HFFc6 (cell line): Measurements from ENCODE around the gene PRSS53. TPM values are rescaled to one million over a fixed set of nuclear protein-coding genes. Genes with fewer than 3 reads are reported as not detected.

ENCODE experiments used
- DNase-seq: peaks from one replicate; pipeline ENCODE4 v3.0.0-alpha.2; 2018
- H3K27ac Mint-ChIP-seq: 2 replicates; pipeline ENCODE4 v1.8.0; 2020; ENCODE audit warnings: mild to moderate bottlenecking, mixed read lengths
- H3K27me3 Mint-ChIP-seq: 2 replicates; pipeline ENCODE4 v1.8.0; 2021; ENCODE audit warnings: mild to moderate bottlenecking, moderate library complexity, mixed read lengths; ENCODE audit not compliant: insufficient read depth
- H3K36me3 Mint-ChIP-seq: 2 replicates; pipeline ENCODE4 v1.8.0; 2021; ENCODE audit warnings: low read depth, mixed read lengths
- H3K4me1 Mint-ChIP-seq: 2 replicates; pipeline ENCODE4 v1.8.0; 2020; ENCODE audit warnings: low read depth, mixed read lengths
- H3K4me3 Mint-ChIP-seq: 2 replicates; pipeline ENCODE4 v1.8.0; 2020; ENCODE audit warnings: mild to moderate bottlenecking, moderate library complexity, mixed read lengths
- H3K9me3 Mint-ChIP-seq: 2 replicates; pipeline ENCODE4 v1.8.0; 2020; ENCODE audit warnings: mild to moderate bottlenecking, mixed read lengths
- CTCF ChIP-seq: fragments of 200-600 bp; sonication (generic); IDR thresholded peaks from 2 replicates; pipeline ENCODE4 v1.5.0; 2021; ENCODE audit warnings: antibody characterized with exemption, mild to moderate bottlenecking
- total RNA-seq, 6 experiments: library from RNA; stranded (reverse); fragmentation: NEBNext Ultra II Directional; extraction: Animal tissue kit (Norgen Biotek cat#: 25700); gene quantifications; 2 replicates in 1 of 6; 3 replicates in 5 of 6; pipeline ENCODE4 v1.2.3, GENCODE V29; 2021

PRSS53 gene
- total RNA-seq, 6 experiments from 2014 or later = 0.85 to 2.6 (median 1.4) TPM

- no peak overlapping the region for H3K27ac Mint-ChIP-seq
Measured at GRCh38 chr16:31083981-31084380, 4.8 kb downstream of the PRSS53 start.

GRCh38 chr16:31083556-31083955 lies 5.2 kb downstream of the PRSS53 start:
- Mint-ChIP-seq H3K27ac (no peak overlapping the region; the same call in 1 of the 2 replicates), H3K36me3 (peaks cover 6% of the 10 kb centered on the region; the same call in 1 of the 2 replicates), H3K4me1 (no peaks in the 10 kb centered on the region; the same call in 1 of the 2 replicates), H3K27me3 (peaks cover 3% of the 10 kb centered on the region), H3K9me3 (no peaks in the 10 kb centered on the region), H3K4me3 (no peak overlapping the region)
- TF ChIP-seq CTCF = no peak
- DNase-seq = no peak

More at GRCh38 chr16:31083981-31084380, 4.8 kb downstream of the PRSS53 start:
- no peak overlapping the region for H3K4me3 Mint-ChIP-seq
- H3K36me3 Mint-ChIP-seq = peaks cover 6% of the 10 kb centered on the region; the same call in 1 of the 2 replicates
- no peak for DNase-seq
- no peaks in the 10 kb centered on the region; the same call in 1 of the 2 replicates for H3K4me1 Mint-ChIP-seq
- TF ChIP-seq CTCF = no peak
- H3K9me3 Mint-ChIP-seq = no peaks in the 10 kb centered on the region
- peaks cover 3% of the 10 kb centered on the region for H3K27me3 Mint-ChIP-seq

- H3K27ac Mint-ChIP-seq = no peak overlapping the region
- no peak for DNase-seq
- H3K9me3 Mint-ChIP-seq = no peaks in the 10 kb centered on the region
- no peak overlapping the region for H3K4me3 Mint-ChIP-seq
- no peaks in the 10 kb centered on the region; the same call in 1 of the 2 replicates for H3K4me1 Mint-ChIP-seq
- H3K36me3 Mint-ChIP-seq = peaks cover 8% of the 10 kb centered on the region
- H3K27me3 Mint-ChIP-seq = peaks cover 3% of the 10 kb centered on the region
- no peak for TF ChIP-seq CTCF
Measured at GRCh38 chr16:31083081-31083480, 5.7 kb downstream of the PRSS53 start.

- peaks cover 13% of the 10 kb centered on the region for H3K36me3 Mint-ChIP-seq
Measured at GRCh38 chr16:31082368-31083045, 6.2 kb downstream of the PRSS53 start.

More at GRCh38 chr16:31082368-31083045, 6.2 kb downstream of the PRSS53 start:
- H3K4me1 Mint-ChIP-seq = no peaks in the 10 kb centered on the region; the same call in 1 of the 2 replicates
- H3K27ac Mint-ChIP-seq = peak overlapping the region; percentile 1; the same call in 1 of the 2 replicates
- no peak overlapping the region for H3K4me3 Mint-ChIP-seq
- DNase-seq = no peak
- no peaks in the 10 kb centered on the region for H3K9me3 Mint-ChIP-seq
- no peak for TF ChIP-seq CTCF
- H3K27me3 Mint-ChIP-seq = peaks cover 3% of the 10 kb centered on the region
